ENCODE measurements around the gene FCRL5. TPM values are rescaled to one million over a fixed set of nuclear protein-coding genes. Genes with fewer than 3 reads are reported as not detected.

Gene FCRL5
- total and polyA plus RNA-seq, 9 of the 15 experiments (the other 6 are each of a cell fraction or from before 2014, with no cell fraction given), result not detected

DNA sequence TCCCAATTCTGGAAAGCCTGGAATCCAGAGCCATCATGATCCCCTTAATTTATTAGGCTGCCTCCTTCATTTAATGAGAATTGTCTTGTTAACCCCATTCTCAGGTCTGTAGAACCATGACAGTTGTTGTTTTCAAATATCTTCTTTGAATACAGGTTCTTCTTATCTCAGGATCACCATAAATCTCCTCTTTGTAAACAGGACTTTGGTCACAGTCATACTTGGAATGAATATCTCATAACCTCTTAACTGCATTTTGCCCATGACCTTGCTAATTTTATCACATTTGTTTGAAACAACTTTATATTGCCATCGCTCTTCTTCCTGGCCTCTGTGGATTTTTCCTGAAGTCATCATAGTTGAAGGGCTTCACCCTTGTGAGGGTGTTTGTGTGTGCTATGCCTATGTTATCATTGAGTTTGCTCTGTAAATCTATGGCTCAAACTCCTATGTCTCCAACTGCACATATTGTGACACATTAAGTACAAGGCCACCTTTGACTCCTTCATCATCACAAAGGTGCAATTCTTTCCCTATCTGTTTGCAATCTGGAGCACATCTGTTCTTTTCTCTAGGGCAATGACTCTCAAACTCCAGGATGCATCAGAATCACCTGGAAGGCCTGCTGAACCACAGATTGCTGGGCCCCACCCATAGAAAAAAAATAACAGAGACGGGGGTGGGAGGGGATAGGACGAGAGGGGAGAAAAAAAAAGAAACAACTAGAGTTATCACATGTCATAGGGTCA is 54.2 kb downstream of the FCRL5 start:
- Histone ChIP-seq H4K20me1 (replicated peaks; ENCODE audit: control insufficient read depth, insufficient read depth, low read length) (no peaks in the 10 kb centered on the region), H3K9me1 (ENCODE audit: control insufficient read depth, insufficient read depth, low read length) (no peaks in the 10 kb centered on the region), H3K4me1 (replicated peaks in 1 of 2; ENCODE audit: control insufficient read depth in 2 of 2, insufficient read depth in 2 of 2, low read length in 2 of 2) (peaks cover 0 to 4% of the 10 kb centered on the region in 2 experiments; a peak in 3 of 5 replicates), H2AFZ (ENCODE audit: low read depth, low read length) (no peak overlapping the region), H3K9me3 (replicated peaks; ENCODE audit: control insufficient read depth, insufficient read depth, low read depth, low read length) (no peaks in the 10 kb centered on the region), H3K9ac (ENCODE audit: insufficient read depth in 1 of 2, low read depth in 2 of 2, low read length in 2 of 2) (no peak overlapping the region), H3K79me2 (ENCODE audit: control insufficient read depth, insufficient read depth, low read length) (no peaks in the 10 kb centered on the region), H3K36me3 (ENCODE audit: control insufficient read depth, insufficient read depth, low read length) (no peaks in the 10 kb centered on the region), H3K4me2 (ENCODE audit: insufficient read depth, low read length) (no peak overlapping the region), H3K27ac (ENCODE audit: extremely low read depth, low read depth, low read length) (no peak overlapping the region), H3K4me3 (no peak overlapping the region), H3K27me3 (ENCODE audit: control insufficient read depth in 2 of 2, insufficient read depth in 2 of 2, low read length in 2 of 2) (peaks cover 0 to 9% of the 10 kb centered on the region in 2 experiments; a peak in 2 of 5 replicates)
- TF ChIP-seq MAFG (tag; conservative IDR thresholded peaks at IDR 0.05) (0 out of 2 replicates have a peak, but pooled peaks have one; percentile 16), SIX5 (IDR thresholded peaks at IDR 0.05; ENCODE audit: borderline replicate concordance in 1 of 2, insufficient read depth in 1 of 2, low read depth in 1 of 2, low read length in 2 of 2) (no peak), TRIM24 (IDR thresholded peaks at IDR 0.05) (no peak), ZNF561 (CRISPR knock-in tag; conservative IDR thresholded peaks at IDR 0.05) (no peak), SRF (CRISPR knock-in tag; IDR thresholded peaks at IDR 0.05) (no peak), TAF1 (IDR thresholded peaks at IDR 0.05; ENCODE audit: control insufficient read depth, extremely low read depth, insufficient read depth, low read length, severe bottlenecking) (no peak), MEIS2 (IDR thresholded peaks at IDR 0.05; ENCODE audit: partially characterized antibody) (peak; percentile 49), GATA2 (CRISPR knock-in tag; IDR thresholded peaks at IDR 0.05) (no peak), FOXA3 (CRISPR knock-in tag; conservative IDR thresholded peaks at IDR 0.05 in 1 of 2, IDR thresholded peaks at IDR 0.05 in 1 of 2) (peak in 1 of 2 experiments; percentile 78; a peak in 2 of 4 replicates), ZNF217 (CRISPR knock-in tag; IDR thresholded peaks at IDR 0.05) (no peak), ZNF766 (CRISPR knock-in tag; conservative IDR thresholded peaks at IDR 0.05) (no peak)
- TF ChIP-seq, protein P1, sequence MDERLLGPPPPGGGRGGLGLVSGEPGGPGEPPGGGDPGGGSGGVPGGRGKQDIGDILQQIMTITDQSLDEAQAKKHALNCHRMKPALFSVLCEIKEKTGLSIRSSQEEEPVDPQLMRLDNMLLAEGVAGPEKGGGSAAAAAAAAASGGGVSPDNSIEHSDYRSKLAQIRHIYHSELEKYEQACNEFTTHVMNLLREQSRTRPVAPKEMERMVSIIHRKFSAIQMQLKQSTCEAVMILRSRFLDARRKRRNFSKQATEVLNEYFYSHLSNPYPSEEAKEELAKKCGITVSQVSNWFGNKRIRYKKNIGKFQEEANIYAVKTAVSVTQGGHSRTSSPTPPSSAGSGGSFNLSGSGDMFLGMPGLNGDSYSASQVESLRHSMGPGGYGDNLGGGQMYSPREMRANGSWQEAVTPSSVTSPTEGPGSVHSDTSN (CRISPR knock-in tag; IDR thresholded peaks at IDR 0.05; ENCODE audit: low read depth), result no peak
- TF ChIP-seq, protein P1 (tag; conservative IDR thresholded peaks at IDR 0.05; ENCODE audit: low read depth), result peak; percentile 49; the same call in 1 of the 2 replicates
- intact Hi-C loops (cut with micrococcal nuclease) (loop anchor here (2.0 to 10.0 kb wide), 3 partner anchors 305 to 403 kb away; partner anchors contain the start of gene ETV3L), in situ Hi-C loops (cut with MboI) (loop anchor here (10.0 kb wide), 2 partner anchors 333 to 403 kb away; partner anchors contain the start of gene ETV3L)
- no peak for FAIRE-seq
- BruUV-seq (replicated peaks), result no TSS peak
- ATAC-seq, result no peak
- POLR2A ChIA-PET, result no interaction called here
- no peak for DNase-seq (ENCODE audit: extremely low read depth in 1 of 4, low spot score in 3 of 4)
- 6% methylated on average over 2 of the region's 3 CpGs for whole genome bisulfite sequencing (ENCODE audit: insufficient coverage, low coverage, missing lambda C conversion rate)
- CTCF ChIA-PET (ENCODE audit: low intra/inter-chr PET ratio), result interaction anchor here (0.7 kb wide), 1 partner anchor 543 kb away, joined by 4 read pairs; no protein-coding TSS in a partner anchor

All from K562 (cell line).